Measurements from ENCODE around the gene OTOG.
A peak's percentile ranks its signal among the peaks of the same experiment; 100 is the strongest.

Gene OTOG, protein sequence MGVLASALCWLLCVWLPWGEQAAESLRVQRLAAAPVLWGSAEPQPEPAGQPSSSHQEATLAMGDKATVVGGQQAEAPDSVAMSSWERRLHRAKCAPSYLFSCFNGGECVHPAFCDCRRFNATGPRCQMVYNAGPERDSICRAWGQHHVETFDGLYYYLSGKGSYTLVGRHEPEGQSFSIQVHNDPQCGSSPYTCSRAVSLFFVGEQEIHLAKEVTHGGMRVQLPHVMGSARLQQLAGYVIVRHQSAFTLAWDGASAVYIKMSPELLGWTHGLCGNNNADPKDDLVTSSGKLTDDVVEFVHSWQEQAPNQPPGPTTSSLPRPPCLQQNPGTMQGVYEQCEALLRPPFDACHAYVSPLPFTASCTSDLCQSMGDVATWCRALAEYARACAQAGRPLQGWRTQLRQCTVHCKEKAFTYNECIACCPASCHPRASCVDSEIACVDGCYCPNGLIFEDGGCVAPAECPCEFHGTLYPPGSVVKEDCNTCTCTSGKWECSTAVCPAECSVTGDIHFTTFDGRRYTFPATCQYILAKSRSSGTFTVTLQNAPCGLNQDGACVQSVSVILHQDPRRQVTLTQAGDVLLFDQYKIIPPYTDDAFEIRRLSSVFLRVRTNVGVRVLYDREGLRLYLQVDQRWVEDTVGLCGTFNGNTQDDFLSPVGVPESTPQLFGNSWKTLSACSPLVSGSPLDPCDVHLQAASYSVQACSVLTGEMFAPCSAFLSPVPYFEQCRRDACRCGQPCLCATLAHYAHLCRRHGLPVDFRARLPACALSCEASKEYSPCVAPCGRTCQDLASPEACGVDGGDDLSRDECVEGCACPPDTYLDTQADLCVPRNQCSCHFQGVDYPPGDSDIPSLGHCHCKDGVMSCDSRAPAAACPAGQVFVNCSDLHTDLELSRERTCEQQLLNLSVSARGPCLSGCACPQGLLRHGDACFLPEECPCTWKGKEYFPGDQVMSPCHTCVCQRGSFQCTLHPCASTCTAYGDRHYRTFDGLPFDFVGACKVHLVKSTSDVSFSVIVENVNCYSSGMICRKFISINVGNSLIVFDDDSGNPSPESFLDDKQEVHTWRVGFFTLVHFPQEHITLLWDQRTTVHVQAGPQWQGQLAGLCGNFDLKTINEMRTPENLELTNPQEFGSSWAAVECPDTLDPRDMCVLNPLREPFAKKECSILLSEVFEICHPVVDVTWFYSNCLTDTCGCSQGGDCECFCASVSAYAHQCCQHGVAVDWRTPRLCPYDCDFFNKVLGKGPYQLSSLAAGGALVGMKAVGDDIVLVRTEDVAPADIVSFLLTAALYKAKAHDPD (N-terminal part only)

DNA sequence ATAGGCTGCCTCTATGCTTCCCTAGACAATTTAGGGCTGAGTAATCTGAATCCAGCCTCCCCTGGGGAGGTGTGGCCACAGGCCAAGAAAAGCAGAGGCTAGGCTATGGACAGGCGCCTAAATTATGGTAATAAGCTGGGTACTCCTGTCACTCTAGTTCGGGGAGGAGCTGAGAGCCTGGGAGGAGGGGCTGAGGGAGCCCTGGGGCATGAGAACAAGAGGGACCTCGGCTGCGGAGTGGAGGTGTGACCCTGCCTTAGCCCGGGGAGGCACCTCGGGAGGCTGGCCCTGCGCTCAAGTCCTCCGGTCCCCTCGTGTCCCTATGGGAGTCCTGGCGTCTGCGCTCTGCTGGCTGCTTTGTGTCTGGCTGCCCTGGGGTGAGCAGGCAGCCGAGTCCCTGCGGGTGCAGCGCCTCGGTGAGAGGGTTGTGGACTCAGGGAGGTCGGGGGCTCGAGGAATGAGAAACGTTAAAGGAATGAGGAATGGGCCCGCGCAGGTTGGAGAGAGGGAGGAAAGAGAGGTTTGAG is at the start of gene OTOG:
OTOG (plus strand) TSS at position 209 of the 527 bp plus-strand sequence; CDS start at position 323, 114 bp downstream.
- DNase-seq: peak; percentile 76

DNA sequence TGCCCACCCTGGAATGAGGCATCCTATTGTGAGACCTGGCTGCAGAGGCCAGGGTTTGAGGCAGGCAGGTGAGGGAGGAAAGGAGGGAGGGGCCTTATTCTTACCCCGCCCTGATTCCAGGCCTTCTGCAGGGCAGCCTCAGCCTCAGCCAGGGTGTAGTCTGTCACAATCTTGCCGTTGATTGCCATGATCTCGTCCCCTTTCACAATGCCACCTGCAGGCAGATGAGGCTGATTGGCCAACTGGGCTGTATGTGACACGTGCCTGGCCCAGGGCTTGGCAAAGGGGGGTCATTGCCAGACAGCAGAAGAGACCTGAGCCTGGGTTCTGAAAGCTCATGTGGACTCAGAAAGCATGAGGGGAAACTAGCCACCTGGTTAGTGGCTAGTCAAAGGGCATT is 49.0 kb upstream of the OTOG start:
- peak; percentile 69 for DNase-seq

DNA sequence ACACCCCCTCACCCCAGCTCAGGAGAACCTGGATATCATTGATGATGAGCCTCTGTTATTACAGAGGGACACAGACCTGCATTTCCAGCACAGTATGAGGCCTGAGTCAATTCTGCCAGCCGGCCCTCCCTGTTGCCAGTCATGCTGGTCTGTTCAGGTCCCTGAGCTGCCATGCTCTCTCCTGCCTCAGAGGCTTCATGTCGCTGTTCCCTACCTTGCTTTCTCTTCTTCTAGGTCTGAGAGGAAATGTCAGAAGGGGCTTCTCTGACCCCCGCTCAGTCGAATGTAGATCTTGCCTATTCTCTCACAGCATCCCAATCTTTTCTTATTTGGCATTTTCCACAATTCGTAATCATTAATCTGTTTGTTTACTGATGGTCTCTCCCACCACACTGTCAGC is 48.6 kb upstream of the OTOG start:
- peak; percentile 27 for DNase-seq

DNA sequence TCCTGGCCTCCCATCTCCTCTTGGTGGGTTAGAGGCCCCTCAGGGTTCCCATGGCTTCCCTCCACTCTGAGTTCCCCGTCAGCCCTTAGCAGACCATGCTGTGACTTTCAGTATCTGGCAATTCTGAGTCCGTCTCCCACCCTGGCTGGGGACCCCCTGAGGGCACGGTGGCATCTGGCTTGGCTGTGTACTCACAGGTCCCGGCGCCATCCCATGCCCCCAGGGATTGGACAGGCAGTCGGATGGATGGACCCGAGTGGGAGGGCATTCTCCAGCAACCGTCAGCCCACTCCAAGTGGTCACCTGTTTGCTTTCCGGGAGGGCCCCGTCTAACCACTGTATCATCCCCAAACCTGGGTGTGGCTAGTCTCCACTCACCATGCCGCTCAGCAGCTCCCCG is 46.4 kb upstream of the OTOG start:
- DNase-seq: no peak

DNA sequence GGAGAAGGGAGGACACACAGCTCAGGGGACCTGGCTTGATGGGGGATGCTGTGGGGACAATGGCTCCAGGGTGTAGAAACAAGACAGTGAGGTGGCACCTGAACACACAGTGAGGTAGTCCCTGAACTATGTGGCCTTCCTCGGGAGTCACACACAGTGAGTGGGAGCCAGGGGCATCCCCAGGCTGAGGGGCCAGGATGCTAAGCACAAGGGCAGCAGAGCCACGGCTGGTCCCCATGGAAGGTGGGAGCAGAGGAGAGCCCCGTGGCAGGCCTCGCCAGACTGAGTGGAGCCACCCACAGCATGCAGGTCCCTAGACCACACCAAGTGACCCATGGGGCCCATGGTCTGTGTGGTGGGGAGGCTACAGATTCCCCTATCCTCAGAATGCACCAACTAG is 44.4 kb upstream of the OTOG start:
- no peak for DNase-seq

DNA sequence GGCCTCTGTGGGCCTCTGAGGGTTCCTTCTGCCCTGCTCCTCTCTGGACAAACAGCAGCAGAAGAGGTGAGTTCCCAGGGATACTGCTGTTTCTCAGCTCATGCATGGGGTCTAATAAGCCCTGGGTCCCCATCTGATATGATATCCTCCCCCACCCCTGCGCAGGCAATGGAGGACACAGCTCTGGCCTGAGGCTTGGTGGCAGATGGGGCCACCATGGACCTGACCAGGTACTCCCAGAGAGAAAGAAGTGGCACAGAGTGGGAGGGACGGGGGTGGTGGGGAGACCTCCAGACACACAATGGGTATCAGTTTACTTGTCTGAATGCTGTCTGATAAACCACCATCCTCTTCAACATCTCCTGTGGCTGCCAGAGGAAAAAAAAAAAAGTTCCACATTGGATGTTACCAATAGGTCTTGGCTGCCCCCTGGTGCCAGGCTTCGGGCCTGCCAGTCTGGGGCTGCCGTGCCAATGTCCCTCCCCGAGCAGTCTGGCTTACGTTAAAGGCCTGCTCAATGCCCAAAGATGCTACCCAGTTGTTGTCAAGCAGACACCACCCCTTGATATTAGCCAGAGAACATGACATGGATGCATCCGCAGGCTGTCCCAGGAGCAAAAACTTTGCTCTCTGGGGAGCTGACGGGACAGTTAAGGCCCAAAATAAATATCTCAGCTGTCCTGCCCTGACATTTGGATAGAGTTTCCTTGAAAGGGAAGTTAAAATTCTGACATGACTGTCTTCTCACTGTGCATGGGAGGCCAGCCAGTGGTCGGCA is 42.5 kb upstream of the OTOG start:
- peak; percentile 76 for DNase-seq

DNA sequence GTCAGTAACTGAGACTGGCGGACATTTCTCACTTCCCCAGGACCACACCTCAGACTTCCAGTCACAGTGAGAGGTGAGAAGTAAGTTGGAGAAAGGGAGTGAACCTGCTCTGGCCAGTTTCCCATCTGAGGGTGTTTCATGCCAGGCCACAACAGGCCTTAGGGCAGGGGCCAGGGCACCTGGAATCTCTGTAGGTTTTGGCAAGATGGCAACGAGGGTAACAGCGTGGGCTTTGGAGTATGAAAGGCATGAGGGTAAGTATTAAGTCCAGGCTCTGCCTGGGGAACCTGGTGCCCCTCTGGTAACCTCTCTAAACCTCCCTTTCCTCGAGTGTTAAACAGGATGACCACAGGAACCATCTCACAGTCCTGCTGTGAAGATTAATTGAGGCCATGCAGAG is 41.9 kb upstream of the OTOG start:
- no peak for DNase-seq

DNA sequence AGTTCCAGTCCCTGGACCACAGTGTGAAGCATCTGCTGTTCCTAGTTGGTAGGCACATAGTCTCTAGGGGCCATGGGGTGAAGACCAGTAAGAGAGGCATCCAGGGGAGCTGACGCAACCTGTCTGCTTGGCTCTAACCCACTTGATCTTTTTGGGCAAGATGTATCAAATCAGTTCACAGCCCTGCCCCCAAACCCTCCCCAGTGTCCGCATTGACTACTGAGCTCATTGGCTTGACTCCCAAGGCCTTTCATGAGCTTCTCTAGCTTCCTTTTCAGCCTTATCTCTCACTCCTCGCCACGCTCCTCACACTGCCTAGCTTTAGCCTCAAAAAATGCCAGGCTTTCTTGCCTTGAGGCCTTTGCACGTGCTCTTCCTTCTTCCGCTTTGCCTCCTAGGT is 40.7 kb upstream of the OTOG start:
- no peak for DNase-seq

DNA sequence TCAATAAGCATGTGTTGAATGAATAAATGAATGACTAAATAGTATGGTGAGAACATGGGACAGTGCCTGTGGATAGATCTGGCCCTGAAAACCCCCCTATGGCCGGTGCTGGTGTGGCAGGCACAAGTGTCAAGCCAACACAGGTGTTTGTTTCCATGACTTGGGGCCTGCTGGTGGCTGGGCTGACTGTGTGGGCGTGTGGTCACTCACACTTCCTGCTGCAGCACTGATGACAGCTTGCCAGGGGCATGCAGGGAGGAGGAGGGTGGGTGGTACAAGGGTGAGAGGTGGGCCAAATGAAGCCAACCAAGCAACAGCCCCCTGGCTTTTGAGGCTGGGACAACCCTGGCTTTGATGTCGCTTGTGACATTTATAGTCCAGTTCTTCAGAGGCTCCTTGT is 40.1 kb upstream of the OTOG start:
- no peak for DNase-seq

DNA sequence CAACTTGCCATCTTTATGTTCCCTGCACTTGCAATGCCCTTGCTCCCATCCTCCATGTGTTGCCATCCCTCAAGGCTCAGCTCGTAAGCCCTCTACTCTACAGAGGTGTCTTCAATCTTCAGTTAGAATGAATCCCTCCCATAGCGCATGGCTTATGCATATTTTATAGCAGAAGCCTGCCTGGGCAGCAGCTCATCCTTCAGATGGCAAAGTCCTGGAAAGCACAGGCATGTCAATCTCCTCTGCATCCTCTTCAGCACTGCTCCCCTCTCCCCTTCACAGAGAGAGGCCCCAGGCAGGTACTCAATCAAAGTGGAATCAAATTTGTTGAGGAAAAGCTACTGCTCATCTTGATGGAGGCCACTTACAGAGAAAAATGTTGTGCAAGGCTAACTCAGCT is 39.3 kb upstream of the OTOG start:
- DNase-seq: no peak

DNA sequence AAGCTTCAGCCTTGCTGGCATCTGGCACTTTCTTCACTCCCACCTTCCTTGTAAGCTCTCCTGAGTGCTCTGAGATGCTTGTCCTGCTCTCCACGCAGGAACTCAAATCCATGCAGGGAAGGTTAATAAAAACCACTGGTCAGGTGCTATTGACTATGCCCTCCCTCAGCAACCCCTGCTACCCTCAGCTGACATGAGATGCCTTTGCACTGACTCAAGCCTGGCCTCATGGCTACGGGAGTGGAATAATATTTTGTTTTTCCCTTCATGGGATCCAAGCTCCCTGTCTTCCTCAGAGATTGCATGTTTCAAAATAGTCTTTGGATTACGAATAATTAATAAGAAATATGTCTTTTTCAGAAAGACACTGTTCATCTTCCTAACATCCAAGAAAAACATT is 38.8 kb upstream of the OTOG start:
- no peak for DNase-seq

DNA sequence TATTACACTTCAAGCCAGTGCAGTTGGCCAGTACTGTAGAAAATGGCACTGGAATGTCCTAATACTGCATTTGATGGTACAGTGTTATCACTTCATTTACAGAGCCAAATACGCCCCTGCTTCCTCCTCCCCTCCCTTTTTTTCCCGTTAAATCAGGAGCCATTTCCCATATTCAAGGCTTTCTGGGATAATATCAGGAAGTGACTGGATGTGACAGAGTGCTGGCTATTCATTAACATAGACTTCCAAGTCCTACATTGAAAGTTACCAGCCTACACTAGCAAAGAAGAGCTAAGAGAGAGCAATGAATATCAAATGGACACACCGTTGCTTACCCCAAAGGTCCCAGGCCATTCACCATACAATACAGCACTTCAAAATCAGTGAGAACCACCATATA is 38.3 kb upstream of the OTOG start:
- no peak for DNase-seq

DNA sequence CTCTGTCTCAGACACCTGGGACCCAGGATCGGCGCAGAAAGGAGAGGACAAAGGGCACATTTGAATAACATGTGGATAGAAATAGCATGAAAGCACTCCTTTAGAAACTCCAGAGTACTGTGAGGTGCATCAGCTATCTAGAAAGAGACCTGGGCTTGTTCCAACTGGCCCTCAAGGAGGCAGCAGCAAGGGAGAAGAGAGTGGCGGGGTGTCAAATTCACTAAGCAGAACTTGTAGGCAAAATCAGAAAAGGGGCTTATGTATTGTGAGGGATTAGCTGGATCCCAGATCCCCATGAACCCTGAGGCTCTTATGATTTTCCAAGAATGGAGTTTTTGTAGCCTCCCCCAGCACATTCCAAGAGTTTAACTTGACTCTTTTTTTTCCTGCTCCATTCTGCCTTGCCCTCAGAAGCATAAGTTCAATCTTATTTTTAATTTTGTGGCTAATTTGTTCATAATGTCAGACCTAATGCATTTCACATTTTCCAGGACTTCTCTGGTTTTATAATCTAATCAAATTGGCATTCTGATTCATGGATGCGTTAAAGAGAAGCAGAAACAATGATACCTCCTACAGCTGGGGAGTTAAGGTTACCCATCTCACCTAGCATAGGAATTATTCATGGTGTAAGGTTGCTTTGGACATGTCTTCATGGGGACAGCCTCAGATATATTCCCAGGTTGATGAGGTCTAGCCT is 36.4 kb upstream of the OTOG start:
- DNase-seq: no peak

DNA sequence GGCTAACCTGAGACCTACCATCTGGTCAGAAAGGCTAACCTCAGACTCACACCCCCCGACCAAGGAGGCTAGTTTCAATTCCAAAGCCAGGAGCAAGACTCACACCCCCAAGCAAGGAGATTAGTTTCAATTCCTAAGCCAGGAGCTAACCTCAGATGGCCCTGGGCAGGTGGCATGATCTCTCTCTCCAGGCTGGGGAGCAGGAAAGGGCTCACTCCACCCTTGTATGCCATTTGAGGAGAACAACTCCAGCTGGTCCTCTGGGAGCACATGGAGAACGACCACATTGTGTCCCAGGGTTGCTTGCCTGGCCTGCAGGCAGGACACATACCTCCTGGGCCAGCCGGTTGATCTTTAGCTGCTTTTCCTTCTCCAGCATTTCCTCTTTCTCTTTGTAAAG is 35.5 kb upstream of the OTOG start:
- DNase-seq: no peak

DNA sequence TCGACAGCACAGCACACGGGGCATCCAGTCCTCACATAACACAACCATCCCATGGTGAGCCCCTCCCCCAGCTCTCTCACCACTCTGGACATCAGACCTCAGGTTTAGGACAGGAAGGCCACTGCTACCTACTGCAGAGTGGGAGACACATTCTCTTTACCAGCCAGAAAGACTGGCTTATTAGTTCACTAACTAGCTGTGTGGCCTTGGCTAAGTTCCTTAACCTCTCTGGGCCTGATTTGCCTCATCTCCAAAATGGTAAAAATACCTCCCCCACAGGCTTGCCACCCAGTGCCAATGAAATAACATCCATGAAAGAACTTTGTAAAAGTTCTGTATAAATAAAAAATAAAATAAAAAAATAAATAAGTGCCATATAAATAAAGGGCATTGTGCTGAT is 35.0 kb upstream of the OTOG start:
- DNase-seq: no peak

DNA sequence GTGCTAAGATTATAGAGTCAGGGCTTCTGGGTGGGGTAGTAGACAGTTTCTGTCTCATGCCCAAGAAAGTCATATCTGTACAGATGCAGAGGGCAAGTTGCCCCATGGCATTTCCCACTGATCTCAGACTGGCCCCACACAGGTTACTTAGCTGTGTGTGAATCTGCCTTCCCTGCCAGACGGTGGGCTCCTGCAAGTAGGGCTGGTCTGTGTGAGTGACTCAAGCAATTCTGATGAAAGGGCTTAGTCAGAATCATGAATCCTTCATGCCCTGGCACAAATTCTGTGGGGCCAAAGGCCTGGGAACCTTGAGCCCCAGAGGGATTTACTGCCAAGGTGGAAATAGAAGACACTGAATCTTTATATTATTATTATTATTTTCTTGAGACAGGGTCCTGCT is 33.2 kb upstream of the OTOG start:
- DNase-seq: no peak

DNA sequence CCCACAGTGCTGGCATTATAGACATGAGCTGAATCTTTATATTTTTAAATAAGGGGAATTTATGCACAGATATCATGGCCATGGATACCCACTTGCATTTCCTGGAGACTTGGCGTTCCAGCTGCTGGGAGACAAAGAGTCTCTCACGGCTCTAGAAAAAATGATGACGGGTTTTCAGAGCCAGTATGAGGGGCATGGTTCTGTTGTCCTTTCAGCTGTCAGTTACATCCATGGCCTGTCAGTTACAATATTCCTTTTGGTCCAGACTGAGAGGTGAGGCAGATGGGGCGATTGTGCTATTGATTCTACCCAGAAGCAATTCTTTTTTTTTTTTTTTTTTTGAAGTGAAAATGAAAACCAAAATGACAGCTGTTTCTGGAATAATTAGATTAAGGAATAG is 32.6 kb upstream of the OTOG start:
- no peak for DNase-seq

DNA sequence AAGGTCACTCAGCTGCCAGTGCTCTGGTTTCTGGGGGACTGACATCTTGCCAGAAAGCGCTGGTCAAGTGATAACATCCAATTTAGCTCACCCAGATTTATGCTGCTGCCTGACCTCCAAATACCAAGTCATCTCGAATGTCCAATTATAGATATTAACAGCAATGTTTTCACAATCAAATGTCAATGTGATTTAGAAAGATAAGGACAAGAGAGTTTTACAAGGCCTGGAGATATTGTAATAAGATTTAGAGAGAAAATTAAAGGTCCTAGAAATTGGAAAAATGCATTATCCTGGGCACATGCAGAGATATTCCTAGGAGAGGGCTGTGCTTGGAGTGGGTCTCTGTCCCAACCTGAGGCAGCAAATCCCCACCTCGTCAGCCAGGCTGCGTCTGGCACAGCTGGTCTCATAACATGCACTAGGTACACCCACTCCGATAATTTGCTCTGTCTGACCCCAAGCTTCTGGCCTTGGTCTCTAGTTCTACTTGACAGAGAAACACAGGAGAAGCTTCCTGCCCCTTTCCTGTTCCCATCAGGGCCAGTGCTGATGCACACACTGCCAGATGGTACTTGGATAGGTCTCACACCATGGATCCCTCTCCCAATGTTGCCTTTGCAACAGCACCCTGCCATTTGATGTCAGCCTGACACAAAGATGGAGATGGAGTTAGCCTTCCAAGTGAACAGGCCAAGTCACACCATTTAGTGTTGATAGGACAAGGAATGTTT is 31.4 kb upstream of the OTOG start:
- DNase-seq: no peak

DNA sequence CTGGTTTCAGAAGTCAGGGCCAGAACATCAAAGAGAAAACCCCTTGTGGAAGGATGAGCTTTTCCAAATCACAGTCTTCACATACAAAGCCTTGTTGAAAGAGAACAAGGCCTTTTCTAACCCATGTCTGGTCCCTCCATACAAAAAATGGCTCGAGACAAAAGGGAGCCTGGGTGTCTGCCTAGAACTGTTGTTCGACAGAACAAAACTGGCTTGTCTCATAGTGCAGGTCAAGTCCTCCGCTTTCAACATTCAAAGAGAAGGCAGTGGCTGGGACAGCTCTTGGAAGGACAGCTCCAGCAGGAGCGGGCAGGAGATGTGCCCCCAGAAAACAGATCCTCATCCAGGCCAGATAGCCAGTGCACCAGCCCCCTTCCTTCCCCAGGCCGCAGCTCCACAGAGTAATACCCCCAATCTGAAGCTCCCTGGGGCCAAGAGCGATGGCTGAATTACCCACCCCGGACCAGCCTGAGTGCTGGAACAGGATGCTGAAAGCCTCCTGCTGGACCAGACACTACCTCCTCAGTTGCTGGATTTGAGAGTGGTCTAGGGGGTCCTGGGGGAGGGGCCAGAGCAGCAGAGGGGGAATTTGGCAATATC is 30.4 kb upstream of the OTOG start:
- DNase-seq: no peak

DNA sequence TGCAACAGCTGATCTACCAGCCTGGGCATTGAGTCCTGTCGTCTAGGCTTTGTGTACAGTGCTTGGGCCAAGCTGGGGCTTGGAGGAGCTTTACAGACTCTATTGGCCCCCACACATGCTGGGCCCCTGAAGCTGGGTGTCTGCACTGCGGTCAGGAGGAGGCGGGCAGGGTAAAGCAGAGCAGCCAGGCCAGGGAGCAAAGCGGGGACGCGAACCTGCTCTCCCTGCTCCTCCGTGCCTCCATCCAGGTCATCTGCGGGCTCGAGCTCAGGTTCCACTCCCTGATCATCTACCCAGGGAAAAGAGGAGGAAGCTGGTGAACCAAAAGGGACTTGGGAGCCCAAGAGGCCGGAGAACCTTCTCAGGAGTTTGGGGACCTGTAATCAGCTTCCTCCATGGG is 29.9 kb upstream of the OTOG start:
- DNase-seq: no peak

All from NCI-H345 (cell line).